ENCODE data around the gene RCVRN.

RCVRN gene
- total RNA-seq, result 0.07 to 0.24 reads per million in 2 donors

DNA sequence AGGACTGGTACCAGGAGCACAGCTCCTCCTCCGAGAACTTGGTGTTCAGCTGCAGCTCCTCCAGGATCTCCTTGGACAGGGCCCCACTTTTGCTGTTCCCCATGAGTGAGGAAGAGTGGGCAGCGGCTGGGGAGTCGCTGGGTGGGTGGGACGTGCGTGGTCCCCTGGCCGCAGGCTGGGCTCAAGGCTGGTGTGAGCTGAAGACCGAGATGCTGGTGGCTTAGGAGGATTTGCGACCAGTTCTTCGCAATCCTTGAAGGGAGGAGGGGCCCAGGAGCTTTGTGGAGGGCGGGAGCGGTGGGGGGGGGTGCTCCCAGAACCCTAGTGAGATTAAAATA is at the start of gene RCVRN:
Gene RCVRN, minus strand, starts transcription at position 194 of the 338 bp plus-strand sequence. Its CDS starts 91 bp downstream, at position 103.
- DNase-seq, result no peak

DNA sequence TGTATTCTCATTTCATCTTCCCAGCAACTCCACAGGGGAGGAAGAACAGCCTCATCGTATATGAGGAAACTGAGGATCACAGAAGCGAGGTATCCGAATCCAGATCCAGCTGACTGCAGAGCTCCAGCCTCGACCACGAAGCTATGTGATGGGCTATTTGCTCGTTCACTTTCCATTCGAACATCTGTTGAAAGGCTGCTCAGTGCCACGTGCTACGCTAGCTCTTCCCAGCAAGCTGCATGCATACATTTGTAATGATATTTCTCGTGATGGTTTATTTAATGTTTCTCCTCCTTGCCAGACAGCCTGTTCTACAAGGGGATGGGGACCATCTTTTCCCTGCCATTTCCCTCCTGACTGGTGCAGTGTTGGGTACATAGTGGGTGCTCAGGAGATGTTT is 48.4 kb upstream of the RCVRN start:
- no peak for DNase-seq

DNA sequence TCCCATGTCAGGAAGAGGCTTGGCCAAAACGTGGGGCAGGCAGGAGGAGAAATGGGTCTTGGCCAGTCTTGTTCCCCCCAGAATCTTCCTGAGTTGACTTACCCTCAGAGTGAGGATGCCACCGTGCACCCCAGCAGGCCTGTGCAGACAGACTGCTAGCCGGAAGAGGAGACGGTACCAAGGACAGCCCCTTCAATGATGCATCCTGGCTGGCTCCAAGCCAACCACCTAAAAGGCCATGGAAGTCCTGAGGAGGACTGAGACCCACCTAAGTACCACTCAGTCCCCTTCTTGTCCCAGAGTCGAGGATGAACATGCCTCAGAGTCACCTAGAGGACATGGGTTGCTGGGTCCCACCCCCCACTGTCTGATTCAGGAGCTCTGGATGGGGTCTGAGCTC is 46.7 kb upstream of the RCVRN start:
- no peak for DNase-seq

DNA sequence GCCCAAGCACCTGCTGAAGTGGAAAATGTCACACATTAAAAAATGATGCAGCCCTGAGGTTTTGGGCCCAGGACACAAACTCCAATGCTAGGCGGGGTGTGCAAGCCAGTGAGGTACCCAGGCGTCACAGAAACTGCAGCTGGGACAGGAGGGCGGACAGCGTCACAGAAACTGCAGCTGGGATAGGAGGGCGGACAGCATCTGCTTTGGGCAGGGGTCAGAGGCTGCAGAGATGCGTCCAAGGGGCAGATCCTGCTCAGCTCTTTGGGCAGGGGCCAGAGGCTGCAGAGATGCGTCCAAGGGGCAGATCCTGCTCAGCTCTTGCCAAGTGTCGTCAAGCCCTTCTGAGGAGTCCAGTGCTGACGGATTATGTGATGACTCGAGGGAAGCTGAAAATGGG is 43.9 kb upstream of the RCVRN start:
- no peak for DNase-seq

DNA sequence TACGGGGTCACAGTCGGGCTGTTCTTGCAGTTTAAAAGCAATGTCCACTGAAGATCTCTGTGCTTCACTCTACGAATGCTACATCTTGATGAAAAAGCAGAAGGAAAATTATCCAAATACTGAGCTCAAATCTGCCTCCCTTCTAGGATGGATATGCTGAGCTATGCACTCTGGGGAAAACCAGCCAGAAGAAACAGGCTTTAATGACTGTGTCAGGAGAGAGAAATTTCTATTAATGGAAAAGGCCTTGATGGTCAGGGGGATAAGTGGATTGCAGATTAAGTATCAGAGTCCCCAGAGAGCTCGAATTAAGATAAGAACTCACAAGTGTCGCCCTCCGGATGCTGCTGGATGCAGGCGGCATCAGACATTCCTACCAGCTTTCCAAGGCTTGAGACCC is 39.6 kb upstream of the RCVRN start:
- no peak for DNase-seq

DNA sequence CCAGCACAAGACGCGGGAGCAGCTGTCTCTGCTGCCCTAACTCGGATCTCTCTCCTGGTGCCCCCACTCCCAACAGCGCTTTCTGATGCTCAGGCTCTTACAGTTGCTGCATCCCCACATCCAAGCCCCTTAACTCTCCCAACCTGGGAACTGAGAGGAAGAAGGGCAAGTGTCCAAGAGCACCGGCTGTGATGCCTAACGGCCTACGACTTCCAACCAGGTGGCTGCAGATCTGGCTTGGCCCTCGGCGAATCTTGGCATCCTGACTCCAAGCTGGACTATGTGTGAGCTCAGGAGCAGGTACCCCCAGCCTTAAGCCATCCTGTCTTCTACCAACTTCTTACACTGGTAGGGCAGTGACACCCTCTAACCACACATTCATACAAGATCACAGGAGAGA is 38.3 kb upstream of the RCVRN start:
- no peak for DNase-seq

DNA sequence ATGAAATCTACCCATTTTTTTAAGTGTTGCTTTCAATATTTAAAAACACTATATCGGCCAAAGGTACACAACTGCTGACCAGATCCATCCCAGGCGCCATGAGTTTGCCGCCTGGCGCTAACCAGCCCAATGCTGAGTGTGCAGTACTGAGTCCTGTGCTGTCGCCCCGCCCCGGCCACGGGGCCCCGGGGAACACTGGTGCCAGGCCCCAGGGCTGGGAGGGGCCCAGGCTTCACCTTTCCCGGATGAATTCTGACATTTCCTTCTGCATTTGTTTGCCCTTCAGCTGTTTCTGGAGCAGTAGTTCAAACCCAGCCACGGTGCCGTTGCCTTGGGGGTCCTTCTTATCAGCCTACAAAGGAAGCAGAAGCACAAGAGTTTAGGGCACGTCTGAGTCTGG is 37.8 kb upstream of the RCVRN start:
- no peak for DNase-seq

DNA sequence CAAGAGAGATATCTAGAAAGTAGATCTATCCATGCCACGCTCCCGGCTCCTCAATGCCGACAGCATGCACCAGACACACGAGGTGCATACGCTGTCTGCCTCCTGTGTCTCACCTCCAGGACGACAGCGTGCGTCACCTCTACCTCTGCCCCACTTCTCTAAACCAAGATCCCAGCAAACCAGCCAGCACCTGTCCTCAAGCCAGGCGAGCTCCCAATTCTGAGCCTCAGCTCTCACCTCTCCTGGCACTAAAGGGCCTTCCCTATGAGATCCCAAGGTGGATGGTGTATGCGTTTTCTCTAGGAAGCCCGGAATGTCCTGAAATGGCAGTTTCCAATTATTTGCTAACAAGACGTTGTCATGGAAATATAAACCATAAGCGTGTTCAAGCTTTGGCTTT is 36.2 kb upstream of the RCVRN start:
- DNase-seq, result no peak

DNA sequence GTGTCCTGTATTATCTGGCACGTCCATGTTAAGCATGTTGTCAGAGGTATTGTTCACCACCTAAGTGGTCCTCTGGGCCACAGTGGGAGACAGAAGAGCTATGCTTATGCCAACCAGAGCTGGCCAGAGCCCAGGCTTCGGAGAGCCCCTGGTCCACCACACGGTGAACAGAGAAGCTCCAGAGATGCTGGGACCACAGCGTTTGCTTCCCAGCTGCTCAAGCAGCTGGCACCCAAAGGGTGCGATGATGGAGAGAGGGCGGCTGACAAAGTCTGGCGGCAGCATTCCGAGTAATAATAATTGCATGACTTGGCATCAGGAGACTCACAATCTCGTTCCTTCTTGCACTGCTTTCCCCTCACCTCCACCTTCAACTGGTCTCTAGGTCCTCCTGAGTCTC is 35.8 kb upstream of the RCVRN start:
- DNase-seq, result no peak

DNA sequence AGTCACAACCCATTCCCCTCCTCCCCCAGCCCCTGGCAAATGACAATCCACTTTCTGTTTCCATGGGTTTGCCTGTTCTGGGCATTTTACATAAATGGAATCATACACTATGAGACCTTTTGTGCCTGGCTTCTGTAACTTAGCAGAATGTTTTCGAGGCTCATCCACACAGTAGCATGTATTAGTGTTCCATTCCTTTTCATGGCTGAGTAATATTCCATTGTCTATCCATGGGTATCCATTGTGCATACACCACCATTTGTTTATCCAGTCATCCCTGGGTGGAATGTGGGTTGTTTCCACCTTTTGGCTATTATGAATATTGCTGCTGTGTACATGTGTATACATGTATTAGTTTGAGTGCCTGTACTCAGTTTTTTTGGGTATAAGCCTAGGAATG is 33.7 kb upstream of the RCVRN start:
- DNase-seq, result no peak

DNA sequence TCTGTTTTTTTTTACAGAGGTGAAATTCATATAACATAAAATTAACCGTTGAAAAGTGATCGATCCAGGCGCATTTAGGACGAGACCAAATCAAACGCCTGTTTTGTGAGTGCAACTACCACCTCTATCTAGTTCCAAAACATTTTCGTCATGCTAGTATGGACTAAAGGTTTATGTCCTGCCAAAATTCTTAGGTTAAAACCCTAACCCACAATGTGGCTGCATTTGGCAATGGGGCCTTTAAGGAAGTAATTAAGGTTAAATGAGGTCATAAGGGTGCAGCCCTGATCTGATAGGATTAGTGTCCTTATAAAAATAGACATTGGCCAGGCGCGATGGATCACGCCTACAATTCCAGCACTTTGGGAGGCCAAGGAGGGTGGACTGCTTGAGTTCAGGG is 32.8 kb upstream of the RCVRN start:
- no peak for DNase-seq

DNA sequence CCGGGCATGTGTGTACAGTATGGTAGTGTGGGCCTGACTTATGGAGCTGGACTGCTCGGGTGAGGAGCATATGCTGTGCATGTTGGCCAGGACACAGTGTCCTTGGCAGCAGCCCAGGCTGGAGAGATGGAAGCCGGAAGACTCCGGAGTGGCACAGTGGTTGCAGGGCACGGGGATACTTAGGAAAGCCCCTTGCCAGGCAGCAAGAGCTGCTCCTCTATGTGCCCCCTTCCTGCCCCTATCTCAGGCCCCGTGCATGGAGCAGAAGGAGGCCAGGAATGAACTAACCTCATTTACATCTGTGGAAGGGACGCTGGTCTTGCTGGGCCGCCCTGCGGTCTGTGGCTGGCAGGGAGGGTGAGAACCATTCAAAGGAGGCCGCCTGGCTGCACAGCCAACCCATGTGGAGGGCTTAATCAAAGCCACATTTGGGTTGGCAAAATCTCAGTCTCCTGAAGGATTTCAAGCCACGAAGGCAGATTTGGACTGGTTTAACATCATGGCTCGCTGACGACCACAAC is 32.2 kb upstream of the RCVRN start:
- DNase-seq, result no peak

DNA sequence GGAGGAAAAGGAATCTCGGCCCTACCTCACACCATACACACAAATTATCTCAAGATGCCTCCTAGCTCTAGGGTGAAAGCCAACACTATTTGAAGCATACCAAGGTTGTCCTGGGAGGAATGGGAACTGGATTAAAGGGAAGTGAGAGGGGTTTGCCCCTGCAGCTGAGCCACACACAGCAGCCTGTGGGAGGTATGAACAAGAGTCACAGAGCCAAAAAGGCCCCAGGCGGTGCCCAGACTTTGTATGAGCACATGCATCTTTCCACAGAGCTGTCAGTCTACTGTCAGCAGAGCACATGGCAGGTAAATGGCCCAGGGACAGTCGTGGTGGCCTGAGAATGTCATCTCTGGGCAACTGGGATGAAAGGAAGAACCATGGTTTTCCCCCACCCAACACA is 31.0 kb upstream of the RCVRN start:
- no peak for DNase-seq

DNA sequence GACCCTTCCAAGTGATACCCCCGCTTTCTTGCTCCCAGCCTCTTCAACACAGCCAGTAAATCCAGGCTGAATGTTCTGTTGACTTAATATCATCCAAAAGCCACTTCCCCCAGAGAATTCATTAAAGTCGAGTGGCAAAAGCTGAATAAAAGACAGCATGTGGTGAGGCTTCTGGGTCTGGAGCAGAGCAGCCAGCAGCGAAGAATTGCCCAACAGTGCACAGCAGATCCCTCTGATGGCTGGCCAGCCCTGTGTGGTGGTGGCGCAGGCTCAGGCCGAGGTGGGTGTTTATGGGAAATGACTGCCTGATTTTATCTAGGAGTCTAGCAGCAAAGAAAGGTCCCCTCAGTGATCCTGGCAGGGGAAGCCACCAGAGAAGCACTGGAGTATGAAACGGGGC is 30.3 kb upstream of the RCVRN start:
- DNase-seq, result no peak

DNA sequence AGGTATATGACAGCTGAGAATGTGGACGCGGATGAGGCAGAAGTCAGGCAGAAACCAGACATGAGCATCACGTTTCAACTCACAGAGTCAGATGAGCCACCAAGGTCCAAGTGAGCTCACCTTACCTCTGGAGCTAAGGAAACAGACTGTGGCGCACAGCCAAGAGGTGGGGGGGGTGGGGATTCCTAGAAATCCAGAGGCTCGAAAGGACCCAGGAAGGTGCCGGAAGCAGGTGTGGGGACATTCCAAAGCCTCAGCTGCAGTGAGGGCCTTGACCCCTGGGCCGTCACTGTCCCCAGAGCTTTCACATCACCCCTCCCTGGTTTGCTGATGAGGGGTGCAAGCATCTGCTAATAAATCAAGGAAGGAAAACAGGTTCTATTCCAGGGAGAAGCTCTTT is 29.3 kb upstream of the RCVRN start:
- DNase-seq, result no peak

DNA sequence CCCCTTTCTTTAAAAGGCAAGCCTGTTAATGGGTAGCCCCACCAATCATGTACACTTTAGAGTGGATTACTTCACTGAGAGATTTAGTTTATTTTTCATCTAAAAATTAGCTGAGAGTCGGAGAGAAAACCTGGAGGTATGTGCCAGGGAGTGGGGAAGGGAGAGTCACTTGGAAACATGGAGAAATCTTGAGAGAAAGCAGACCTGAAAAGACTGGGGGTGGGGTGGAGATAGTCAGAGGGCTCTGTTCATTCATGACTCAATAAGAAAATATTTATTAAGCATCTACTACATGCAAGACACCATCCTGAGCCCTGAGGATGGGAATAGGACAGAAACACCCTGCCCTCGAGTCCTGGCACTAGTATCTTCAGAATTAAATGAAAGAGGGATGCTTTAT is 27.4 kb upstream of the RCVRN start:
- no peak for DNase-seq

DNA sequence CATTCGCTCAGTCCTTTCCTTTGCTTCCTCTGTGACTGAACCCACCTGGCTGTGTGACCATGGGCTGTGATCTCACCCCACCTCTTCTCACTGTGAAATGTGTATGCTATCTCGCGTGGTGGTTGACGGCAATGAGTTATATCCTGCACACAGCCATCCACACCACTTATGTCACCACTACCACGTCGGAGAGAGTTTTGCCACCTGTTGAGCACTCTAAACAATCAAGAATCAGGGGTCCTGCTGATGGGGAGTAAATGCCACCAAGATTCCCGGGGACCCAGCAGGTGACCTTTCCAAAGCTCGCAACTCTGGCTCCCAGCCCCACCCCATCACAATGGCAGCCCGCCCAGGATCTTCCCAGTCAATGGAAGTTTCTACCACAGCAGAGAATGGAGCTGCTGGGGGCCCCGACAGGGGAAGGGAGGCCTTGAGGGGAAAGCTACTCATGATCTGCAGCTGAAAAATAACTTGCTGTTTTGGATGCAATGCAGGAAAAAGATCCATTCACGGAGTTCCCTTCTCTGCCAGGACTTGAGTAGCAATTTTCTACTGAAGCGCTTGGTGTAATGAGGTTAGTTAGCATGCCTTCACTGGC is 26.2 kb upstream of the RCVRN start:
- no peak for DNase-seq

DNA sequence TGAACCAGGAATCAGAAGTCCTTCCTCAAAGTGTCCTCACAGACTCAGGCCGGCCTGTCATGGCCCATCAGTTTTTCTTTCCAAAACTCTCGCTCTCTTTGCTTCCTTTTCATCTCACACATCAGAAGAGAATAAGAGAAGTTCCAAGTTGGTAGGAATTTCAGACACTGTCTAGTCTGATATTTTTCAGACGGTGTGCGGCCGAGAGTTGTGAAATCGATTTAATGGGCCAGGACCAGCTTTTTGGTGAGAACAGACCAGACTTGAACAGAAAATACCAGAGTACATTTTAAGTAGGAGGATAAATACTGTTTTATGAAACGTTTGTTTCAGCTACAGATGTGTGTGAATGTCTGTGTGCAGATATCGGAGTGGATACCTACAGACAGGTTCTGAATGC is 24.8 kb upstream of the RCVRN start:
- no peak for DNase-seq

DNA sequence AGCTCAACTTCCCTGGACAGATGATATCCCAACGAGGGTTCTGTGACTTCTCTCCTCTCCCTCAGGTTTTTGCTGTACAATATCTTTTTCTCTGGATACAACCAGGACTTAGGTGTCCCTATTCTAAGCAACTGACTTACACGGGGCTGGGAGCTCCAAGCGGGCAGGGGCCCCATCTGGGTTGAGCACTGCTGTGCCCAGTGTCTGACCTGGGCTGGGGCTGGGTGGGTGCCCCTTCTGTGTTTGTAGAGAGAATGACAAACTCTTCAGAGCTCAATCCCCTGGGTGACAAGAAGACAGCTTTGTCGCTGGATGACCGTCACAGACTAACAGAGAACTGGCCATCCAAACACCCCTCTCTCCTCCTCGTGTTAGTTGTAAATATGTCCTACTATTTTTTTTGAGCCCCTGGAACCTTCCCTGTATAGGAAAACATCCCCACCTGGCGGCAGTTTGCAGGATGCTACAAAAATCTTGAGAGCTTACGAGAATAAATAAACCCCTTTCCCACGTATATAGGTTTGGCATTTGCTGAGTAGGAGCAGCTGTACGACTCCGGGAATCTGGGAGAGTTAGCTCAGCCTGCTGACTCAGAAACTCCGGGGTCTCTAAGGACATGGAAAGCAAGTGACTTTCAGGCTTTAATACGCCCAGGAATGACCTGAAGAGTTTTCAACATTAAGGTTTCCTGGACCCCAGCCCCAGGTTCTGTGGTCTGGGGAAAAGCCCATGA is 23.7 kb upstream of the RCVRN start:
- no peak for DNase-seq

DNA sequence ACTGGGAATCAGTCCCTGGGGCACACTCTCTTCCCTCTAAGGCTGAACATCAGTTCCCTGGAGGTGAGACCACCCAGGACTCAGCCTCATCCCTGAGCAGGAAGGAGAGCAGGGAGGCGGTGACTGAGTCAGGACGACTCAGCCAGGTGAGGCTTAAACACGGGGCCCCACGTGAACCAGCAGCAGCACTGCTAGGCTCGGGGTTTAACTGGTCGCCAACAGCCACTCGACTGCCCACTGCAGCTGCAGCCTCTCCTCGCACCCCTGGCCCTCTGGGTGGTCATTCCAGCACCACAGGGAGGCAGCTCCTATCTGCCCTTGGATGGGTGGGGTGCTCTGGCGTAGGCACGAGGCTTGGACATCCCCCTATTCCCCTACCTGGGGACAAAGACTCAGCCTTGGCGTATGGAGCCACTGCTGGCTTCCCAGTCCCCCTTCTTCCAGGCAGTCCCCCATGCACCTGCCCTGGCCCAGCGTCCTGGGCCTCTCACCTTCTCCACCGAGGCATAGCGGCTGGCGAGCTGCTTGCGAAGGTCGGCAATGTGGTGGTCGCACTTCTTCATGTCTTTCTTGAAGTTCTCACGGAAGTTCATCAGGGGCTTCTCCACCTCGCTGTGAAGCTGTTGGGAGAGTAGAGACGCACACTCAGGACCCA is 21.2 kb upstream of the RCVRN start:
- DNase-seq, result no peak

DNA sequence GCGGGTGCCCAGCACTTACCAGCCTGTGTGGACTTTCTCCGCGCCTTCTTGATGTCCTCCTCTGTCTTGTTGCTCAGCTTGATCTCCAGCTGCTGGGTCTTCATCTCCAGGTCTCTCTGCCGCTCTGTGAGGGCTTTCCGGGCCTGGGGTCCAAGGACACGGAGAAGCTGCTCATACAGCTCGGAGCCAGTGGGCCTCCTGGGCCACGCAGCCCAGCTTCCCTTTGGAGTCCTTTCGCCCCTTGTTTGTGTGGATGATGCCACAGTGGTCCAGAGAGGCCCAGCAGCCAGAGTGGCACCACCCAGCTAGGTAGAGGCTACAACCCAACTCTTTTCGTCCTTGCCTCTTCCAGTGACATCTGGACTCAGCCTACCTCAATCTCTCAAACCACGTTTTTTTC is 20.4 kb upstream of the RCVRN start:
- no peak for DNase-seq

DNA sequence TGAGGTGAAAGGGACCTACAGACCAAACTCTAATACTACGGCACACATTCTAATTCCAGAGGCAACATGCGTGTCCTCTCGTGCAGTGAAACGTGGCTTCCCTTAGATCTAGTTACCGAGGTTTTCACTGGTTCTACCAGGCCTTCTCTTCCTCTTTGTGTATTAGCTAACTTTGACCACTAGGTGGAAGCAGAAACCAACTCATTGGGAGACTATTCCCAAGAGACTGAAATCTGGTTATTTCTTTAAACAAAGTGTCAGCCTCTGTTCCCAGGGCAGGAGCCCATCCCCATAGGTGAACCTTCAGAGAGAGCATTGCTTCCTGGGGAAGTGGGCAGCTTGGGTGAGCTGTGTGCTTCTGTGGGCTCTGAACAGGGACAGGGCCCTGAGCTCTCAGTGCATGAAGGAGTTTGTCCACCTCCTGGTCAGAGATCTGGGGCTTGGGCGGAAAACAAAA is 19.7 kb upstream of the RCVRN start:
- no peak for DNase-seq

DNA sequence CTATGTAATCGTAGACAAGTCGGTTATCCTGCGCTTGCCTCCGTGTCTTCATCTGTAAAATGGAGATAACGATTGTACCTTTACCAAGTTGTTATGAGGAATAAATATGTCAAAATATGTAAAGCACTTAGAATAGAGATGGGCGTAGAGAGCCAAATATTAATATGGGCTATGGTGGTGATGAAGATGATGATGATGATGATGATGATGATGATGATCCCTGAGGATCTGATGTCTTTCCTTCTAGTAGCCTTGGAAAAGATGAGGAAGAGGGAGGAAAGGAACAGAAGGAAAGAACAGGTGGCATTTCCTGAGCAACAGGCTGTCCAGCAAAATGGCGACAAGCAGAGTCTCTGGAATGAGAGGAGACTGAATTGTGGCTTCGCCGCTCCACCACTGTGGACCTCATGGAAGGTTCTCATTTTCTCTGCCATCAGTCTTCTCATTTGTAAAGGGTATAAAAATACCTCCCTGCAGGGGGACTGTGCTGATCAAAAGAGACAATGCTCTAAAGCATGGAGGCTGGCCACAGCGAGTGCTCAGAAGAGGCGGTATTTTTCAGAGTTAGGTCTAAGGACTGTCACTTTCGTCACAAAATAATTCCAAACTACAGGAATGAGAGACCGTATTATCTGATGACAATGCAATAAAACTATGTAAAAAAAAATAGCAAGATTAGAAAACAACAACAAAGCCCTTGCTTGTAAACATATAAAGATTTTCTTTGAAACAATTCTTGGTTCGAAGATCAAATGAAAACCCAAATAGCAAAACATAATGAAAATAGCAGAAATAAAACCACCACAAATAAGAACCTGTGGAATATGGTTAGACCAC is 17.2 kb upstream of the RCVRN start:
- DNase-seq, result no peak

Measured in T-helper 9 cell (primary cell).